Lower lobe of right lung (tissue), 2 donors: ENCODE results near the gene TAB3. TPM values are rescaled to one million over a fixed set of nuclear protein-coding genes. Genes with fewer than 3 reads are reported as not detected.

ENCODE experiments used
- ATAC-seq, 2 donors: fragments of 200-7000 bp; cut with Tn5 transposase; one replicate each; pipeline ENCODE4 v1.9.1; 2020 to 2022; ENCODE audit warnings: mild to moderate bottlenecking in 2 of 2, moderate library complexity in 2 of 2
- DNase-seq: peaks from one replicate; pipeline ENCODE4 v3.0.0-alpha.2; 2020
- H3K27ac ChIP-seq: fragments of 200-600 bp; one replicate; pipeline ENCODE4 v1.8.0; 2022
- H3K27me3 ChIP-seq: fragments of 200-600 bp; one replicate; pipeline ENCODE4 v1.8.0; 2022; ENCODE audit warnings: low read depth
- H3K36me3 ChIP-seq: fragments of 200-600 bp; one replicate; pipeline ENCODE4 v1.8.0; 2022; ENCODE audit warnings: mild to moderate bottlenecking
- H3K4me1 ChIP-seq: fragments of 200-600 bp; one replicate; pipeline ENCODE4 v1.8.0; 2022
- H3K4me3 ChIP-seq: fragments of 200-600 bp; one replicate; pipeline ENCODE4 v1.8.0; 2022; ENCODE audit warnings: mild to moderate bottlenecking
- H3K9me3 ChIP-seq: fragments of 200-600 bp; one replicate; pipeline ENCODE4 v1.8.0; 2022
- intact Hi-C: fragments of 100-400 bp; cut with DNase I; formaldehyde crosslinking; loops from one replicate; pipeline ENCODE4 v1.11.0; 2022
- total RNA-seq: library from RNA; stranded (reverse); fragmentation: NEBNext Ultra II Directional; extraction: Animal tissue kit (Norgen Biotek cat#: 25700); gene quantifications from one replicate; pipeline ENCODE4 v1.2.1, GENCODE V29; 2021
- TF ChIP-seq, protein P1 (sequence below): fragments of 200-600 bp; IDR thresholded peaks from one replicate; pipeline ENCODE4 v1.8.0; 2022; ENCODE audit warnings: antibody characterized with exemption, mild to moderate bottlenecking
- donor health status: DM: no; HTN: yes; CAD: no; lungs with severe emphysema.

TAB3 gene
- total RNA-seq, 1 donor from 2014 or later: 23.3 TPM

- Histone ChIP-seq H3K4me1 (no peaks in the 10 kb centered on the region), H3K9me3 (no peaks in the 10 kb centered on the region), H3K27ac (no peak overlapping the region), H3K4me3 (no peak overlapping the region), H3K27me3 (no peaks in the 10 kb centered on the region), H3K36me3 (peaks cover 14% of the 10 kb centered on the region)
- intact Hi-C loops: no loop called here
- DNase-seq: no peak
- TF ChIP-seq, protein P1, sequence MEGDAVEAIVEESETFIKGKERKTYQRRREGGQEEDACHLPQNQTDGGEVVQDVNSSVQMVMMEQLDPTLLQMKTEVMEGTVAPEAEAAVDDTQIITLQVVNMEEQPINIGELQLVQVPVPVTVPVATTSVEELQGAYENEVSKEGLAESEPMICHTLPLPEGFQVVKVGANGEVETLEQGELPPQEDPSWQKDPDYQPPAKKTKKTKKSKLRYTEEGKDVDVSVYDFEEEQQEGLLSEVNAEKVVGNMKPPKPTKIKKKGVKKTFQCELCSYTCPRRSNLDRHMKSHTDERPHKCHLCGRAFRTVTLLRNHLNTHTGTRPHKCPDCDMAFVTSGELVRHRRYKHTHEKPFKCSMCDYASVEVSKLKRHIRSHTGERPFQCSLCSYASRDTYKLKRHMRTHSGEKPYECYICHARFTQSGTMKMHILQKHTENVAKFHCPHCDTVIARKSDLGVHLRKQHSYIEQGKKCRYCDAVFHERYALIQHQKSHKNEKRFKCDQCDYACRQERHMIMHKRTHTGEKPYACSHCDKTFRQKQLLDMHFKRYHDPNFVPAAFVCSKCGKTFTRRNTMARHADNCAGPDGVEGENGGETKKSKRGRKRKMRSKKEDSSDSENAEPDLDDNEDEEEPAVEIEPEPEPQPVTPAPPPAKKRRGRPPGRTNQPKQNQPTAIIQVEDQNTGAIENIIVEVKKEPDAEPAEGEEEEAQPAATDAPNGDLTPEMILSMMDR: no peak
- ATAC-seq: no peak
These were observed 58.0 kb downstream of the TAB3 start for GRCh38 chrX:30831082-30831481.

DNA sequence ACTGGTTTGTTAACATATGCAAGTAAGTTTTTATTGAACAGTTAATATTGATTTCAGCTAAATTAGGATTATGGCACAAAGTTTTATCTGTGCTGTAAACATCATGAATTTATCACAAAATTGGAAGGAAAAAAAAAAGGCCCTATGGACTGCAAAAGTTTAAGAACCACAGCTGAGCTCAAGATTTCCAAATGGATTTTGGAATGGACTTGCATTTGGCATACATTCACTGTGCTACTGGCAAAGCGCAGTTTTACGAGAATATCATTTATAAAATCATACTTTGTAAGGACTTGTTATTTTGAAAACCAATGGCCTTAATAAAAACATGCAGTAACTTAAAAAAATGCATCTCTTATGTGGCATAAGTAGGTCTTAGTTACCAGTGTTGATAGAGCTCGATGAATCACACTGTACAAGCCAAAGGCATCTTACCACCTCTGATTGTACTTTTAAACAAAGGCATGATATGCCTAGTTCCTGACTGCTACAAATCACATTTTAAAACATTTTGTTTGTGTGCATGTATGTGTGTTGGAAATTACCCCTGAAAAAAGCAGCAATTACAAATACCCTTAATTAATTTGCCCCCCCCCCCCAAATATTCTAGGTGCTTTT, 58.6 kb downstream of the TAB3 start:
- intact Hi-C loops: no loop called here
- ATAC-seq: no peak

DNA sequence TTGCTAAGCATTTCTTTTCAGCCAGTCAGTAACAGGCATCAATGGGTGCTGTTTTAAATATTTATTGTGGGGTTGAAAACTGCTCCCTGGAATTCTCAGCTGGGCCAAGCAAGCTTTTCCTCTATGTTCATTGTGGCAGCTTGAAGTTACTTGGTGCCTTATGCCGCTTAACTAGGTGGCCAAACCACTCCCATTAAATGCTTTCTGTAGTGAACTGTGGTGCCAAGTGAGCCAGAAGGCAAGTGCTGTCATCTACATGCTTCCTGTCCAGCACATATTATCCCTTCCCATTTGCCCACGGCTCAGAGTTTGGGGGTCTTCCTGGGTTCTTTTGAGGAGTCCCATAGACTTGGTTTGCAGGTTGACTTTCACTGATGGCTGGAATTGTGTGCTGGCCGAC, 64.8 kb downstream of the TAB3 start:
- TF ChIP-seq, protein P1: no peak
- ATAC-seq (no peak), DNase-seq (no peak)
- intact Hi-C loops: no loop called here
- H3K27me3 ChIP-seq: no peaks in the 10 kb centered on the region
- H3K4me1 ChIP-seq: no peaks in the 10 kb centered on the region
- no peak overlapping the region for H3K27ac ChIP-seq
- no peak overlapping the region for H3K4me3 ChIP-seq
- no peaks in the 10 kb centered on the region for H3K36me3 ChIP-seq
- no peaks in the 10 kb centered on the region for H3K9me3 ChIP-seq

More for the DNA sequence above, 58.6 kb downstream of the TAB3 start:
- TF ChIP-seq, protein P1: no peak
- Histone ChIP-seq H3K4me1 (no peaks in the 10 kb centered on the region), H3K9me3 (no peaks in the 10 kb centered on the region), H3K27ac (no peak overlapping the region), H3K27me3 (no peaks in the 10 kb centered on the region), H3K4me3 (no peak overlapping the region), H3K36me3 (peaks cover 7% of the 10 kb centered on the region)
- DNase-seq: no peak

GRCh38 chrX:30822764-30823163, 66.3 kb downstream of the TAB3 start:
- H3K36me3 ChIP-seq: no peaks in the 10 kb centered on the region
- no peak for DNase-seq
- intact Hi-C loops: no loop called here
- no peak overlapping the region for H3K27ac ChIP-seq
- no peaks in the 10 kb centered on the region for H3K9me3 ChIP-seq
- TF ChIP-seq, protein P1: no peak
- ATAC-seq: no peak
- H3K4me1 ChIP-seq: no peaks in the 10 kb centered on the region
- H3K4me3 ChIP-seq: no peak overlapping the region
- H3K27me3 ChIP-seq: no peaks in the 10 kb centered on the region

DNA sequence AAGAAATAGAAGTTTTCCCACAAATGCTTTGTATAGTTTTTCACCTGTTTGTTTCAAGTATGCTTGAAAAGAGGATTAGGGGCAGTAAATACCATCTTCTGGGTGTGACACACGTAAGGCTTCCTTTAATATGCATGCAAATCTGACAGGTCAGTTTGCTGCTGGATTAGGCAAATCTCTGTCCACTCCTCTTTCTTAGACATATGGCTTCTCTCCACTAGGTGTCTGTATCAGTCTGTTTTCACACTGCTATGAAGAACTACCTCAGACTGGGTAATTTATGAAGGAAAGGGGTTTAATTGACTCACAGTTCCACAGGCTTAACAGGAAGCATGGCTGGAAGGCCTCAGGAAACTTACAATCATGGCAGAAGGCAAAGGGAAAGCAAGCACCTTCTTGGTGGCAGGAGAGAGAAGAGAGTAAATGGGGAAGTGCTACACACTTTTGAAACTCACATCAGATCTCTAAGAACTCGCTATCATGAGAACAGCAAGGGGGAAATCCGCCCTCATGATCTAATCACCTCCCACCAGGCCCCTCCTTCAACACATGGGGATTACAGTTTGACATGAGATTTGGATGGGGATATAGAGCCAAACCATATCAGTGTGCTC, 66.9 kb downstream of the TAB3 start:
- intact Hi-C loops: no loop called here
- H3K27me3 ChIP-seq: no peaks in the 10 kb centered on the region

More for the DNA sequence above, 66.9 kb downstream of the TAB3 start:
- no peaks in the 10 kb centered on the region for H3K9me3 ChIP-seq
- H3K4me3 ChIP-seq: no peak overlapping the region
- H3K27ac ChIP-seq: no peak overlapping the region
- H3K36me3 ChIP-seq: no peaks in the 10 kb centered on the region
- TF ChIP-seq, protein P1: no peak
- no peaks in the 10 kb centered on the region for H3K4me1 ChIP-seq
- DNase-seq (no peak), ATAC-seq (no peak)
